ENCODE results near the gene ZNF598.

DNA sequence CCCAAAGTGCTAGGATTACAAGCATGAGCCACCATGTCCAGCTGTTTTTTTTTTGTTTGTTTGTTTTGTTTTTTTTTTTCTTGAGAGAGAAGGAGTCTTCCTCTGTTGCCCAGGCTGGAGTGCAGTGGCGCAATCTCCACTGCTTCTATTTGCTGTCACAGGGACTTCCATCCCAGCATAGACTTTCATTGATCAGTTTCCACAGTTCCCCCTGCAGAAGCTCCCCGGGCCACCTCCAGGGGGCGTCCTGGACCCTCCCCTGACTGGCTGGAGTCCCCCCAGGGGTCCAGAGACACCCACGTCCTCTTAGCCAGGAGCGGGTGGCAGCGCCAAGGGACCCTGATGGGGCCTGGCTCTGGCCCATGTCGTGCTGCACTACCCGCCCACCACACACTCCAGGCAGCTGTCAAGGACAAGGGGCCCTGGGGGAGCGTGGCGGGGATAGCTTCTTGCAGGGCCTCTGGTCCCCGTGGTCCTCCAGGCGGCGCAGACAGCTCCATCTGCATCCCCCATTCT lies 6.8 kb upstream of the ZNF598 start:
- TF ChIP-seq HDAC2 (IDR thresholded peaks at IDR 0.05) = no peak
- TF ChIP-seq, protein P1, sequence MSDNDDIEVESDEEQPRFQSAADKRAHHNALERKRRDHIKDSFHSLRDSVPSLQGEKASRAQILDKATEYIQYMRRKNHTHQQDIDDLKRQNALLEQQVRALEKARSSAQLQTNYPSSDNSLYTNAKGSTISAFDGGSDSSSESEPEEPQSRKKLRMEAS (IDR thresholded peaks at IDR 0.05; ENCODE audit: low read depth, low read length) = no peak
- TF ChIP-seq CEBPB (IDR thresholded peaks at IDR 0.05; ENCODE audit: borderline replicate concordance in 1 of 2, low read depth in 2 of 2, low read length in 2 of 2) = no peak
- TF ChIP-seq ASH2L (IDR thresholded peaks at IDR 0.05; ENCODE audit: borderline replicate concordance, low read depth) = no peak
- TF ChIP-seq CHD2 (IDR thresholded peaks at IDR 0.05; ENCODE audit: borderline replicate concordance, low read depth, low read length) = no peak
- no peak for TF ChIP-seq RFX5 (IDR thresholded peaks at IDR 0.05; ENCODE audit: low read depth, low read length)
- TF ChIP-seq POLR2A (IDR thresholded peaks at IDR 0.05; ENCODE audit: low read depth, low read length) = no peak
